ENCODE results near the gene ERG28.
"Not testable (repeated sequence)": the region's sequence is repeated elsewhere in the genome, so short reads cannot be mapped to it uniquely, and the experiment has no call there.

Gene ERG28

GRCh38 chr14:75626863-75627262, 33.8 kb downstream of the ERG28 start:
- no peak for DNase-seq (ENCODE audit: low read depth in 1 of 2, low spot score in 1 of 2)

GRCh38 chr14:75626396-75626795, 34.3 kb downstream of the ERG28 start:
- no peak for DNase-seq (ENCODE audit: low read depth in 1 of 2, low spot score in 1 of 2)

- DNase-seq (ENCODE audit: low read depth in 1 of 2, low spot score in 1 of 2): no peak
Observed at GRCh38 chr14:75625034-75625433, 35.6 kb downstream of the ERG28 start.

GRCh38 chr14:75619548-75619947, 41.1 kb downstream of the ERG28 start:
- DNase-seq (ENCODE audit: low read depth in 1 of 2, low spot score in 1 of 2): no peak

- DNase-seq (ENCODE audit: low read depth in 1 of 2, low spot score in 1 of 2): no peak
Observed at GRCh38 chr14:75615200-75615599, 45.5 kb downstream of the ERG28 start.

GRCh38 chr14:75614179-75614578, 46.5 kb downstream of the ERG28 start:
- DNase-seq (ENCODE audit: low read depth in 1 of 2, low spot score in 1 of 2): no peak

DNA sequence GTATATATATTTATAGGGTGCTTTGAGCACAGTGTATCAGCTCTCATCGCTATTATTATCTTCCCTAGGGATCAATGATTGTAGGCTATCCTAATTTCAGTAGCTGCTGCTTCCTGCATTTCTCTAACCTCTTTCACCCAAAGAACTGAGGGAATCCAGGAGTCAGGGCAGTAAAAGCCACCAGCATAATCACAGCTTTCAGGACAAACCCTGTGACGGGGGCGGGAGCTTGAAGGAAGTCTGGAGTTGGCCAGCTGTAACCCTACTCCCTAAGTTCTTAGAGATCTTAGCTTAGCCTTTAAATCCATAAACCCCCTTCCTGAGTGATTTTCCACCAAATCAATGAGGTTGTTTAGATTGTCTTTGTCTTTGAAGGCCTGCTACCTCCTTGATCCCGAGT, 48.5 kb downstream of the ERG28 start:
- no peak for DNase-seq (ENCODE audit: low read depth in 1 of 2, low spot score in 1 of 2)

- no peak for DNase-seq (ENCODE audit: low read depth in 1 of 2, low spot score in 1 of 2)
Observed at GRCh38 chr14:75610834-75611233, 49.8 kb downstream of the ERG28 start.

GRCh38 chr14:75609606-75610475, 50.8 kb downstream of the ERG28 start:
- no peak for DNase-seq (ENCODE audit: low read depth in 1 of 2, low spot score in 1 of 2)

- DNase-seq (ENCODE audit: low read depth in 1 of 2, low spot score in 1 of 2): no peak
Observed at GRCh38 chr14:75609116-75609515, 51.6 kb downstream of the ERG28 start.

- no peak for DNase-seq (ENCODE audit: low read depth in 1 of 2, low spot score in 1 of 2)
Observed at GRCh38 chr14:75607842-75608640, 52.6 kb downstream of the ERG28 start.

GRCh38 chr14:75607044-75607443, 53.6 kb downstream of the ERG28 start:
- no peak for DNase-seq (ENCODE audit: low read depth in 1 of 2, low spot score in 1 of 2)

DNA sequence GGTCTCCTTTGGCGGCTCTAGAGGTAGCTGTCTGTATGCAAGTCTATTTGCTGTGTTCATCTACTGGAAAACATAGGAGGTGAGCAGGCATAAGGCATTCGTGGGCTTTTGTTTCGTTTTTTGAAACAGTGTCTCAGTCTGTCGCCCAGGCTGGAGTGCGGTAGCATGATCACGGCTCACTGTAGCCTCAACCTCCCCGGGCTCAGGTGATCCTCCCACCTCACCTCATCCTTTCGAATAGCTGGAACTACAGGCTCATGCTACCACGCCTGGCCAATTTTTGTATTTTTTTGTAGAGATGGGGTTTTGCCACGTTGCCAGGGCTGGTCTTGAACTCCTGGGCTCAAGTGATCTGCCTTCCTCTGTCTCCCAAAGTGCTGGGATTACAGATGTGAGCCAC, 54.8 kb downstream of the ERG28 start:
- no peak for DNase-seq (ENCODE audit: low read depth in 1 of 2, low spot score in 1 of 2)

DNA sequence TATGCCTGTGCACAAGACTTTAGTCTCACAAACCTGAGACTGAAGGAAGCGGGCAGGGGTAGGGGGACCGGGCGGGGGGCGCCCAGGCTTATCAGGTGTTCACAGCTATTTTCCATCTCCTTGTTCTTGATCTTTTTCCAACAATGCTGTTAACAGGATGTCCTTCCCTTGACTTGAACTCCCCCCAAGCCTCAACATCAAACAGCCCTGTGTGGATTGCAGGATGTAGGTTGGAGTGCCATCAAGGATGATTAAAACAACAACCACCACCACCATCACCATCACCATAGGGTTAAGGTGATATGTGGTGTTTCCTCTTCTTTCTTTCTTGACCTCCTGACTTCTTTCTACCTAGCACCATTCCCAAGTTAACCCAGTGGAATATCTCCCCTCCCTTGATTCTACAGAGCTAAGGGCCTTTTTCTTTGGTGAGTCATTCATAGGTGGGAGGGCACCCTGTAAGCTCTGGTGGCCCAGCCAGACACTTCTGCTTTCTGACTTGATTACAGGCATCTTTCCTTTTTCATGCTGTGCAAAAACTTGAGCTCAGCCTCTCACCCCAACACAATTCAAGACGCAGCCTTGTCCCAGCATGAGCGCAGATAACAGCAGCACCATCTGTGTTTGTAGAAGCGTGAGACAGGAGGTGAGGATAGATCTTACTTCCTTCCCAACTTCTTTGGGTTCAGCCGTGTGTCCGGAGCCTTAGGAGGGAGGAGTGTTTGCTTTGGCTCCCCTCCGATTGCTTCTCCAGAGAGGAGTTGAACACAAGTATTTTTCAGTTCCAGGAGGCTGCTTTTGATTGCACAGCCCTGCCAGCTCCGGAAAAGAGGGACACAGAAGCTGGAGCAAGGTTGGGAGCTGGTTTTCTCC, 55.5 kb downstream of the ERG28 start:
- DNase-seq (ENCODE audit: low read depth in 1 of 2, low spot score in 1 of 2): no peak

GRCh38 chr14:75602503-75602902, 58.2 kb downstream of the ERG28 start:
- no peak for DNase-seq (ENCODE audit: low read depth in 1 of 2, low spot score in 1 of 2)

- DNase-seq (ENCODE audit: low read depth in 1 of 2, low spot score in 1 of 2): not testable (repeated sequence)
Observed at GRCh38 chr14:75601061-75601460, 59.6 kb downstream of the ERG28 start.

DNA sequence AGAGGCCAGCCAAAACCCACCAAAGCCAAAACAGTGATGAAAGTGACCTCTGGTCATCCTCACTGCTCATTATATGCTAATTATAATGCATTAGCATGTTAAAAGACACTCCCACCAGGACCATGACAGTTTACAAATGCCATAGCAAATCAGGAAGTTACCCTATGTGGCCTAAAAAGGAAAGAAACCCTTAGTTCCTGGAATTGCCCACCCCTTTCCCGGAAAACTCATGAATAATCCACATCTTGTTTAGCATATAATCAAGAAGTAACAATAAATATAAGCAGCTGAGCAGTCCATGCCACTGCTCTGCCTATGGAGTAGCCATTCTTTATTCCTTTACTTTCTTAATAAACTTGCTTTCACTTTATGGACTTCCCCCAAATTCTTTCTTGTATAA, 60.6 kb downstream of the ERG28 start:
- not testable (repeated sequence) for DNase-seq (ENCODE audit: low read depth in 1 of 2, low spot score in 1 of 2)
